ENCODE results near the gene CHPF2.
A peak's percentile ranks its signal among the peaks of the same experiment; 100 is the strongest.

CHPF2 gene

DNA sequence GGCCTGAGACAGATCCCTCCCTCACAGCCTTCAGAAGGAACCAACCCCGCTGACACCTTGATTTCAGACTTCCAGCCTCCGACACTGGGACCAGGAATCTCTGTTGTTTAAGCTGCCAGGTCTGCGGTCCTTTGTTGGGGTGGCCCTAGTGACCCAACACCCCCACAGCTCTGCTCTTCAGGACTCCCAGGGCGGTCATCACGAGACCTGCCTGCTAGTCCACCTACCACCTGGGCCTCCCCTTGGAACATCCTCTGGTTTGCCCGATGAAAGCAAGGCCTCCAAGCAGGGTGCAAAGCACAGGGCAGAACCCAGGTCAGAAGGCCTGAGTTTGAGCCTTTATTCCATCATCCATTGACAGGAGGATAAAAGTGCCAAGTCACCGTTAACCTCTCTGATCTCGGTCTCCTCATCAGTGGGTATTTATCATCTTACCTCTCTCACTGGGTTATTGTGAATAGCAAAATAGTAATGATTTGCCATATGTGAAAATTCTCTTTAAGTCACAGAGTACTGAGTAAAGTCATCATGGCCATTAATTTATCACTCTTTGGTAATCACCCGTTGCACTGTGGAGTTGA lies 33.2 kb downstream of the CHPF2 start:
- Histone ChIP-seq H3K56ac (ENCODE audit: low read length) (peak overlapping the region; percentile 7), H3K18ac (ENCODE audit: low read length) (no peak overlapping the region), H2AK5ac (ENCODE audit: low read length) (no peak overlapping the region), H2BK15ac (replicated peaks; ENCODE audit: low read depth) (no peak overlapping the region), H2BK120ac (ENCODE audit: low read depth, low read length) (no peak overlapping the region), H3K36me3 (ENCODE audit: control insufficient read depth, insufficient read depth, low read length) (no peaks in the 10 kb centered on the region), H4K8ac (ENCODE audit: low read depth, low read length) (no peak overlapping the region), H3K4me2 (ENCODE audit: low read length) (no peak overlapping the region), H3K9ac (ENCODE audit: low read length) (no peak overlapping the region), H3K79me2 (ENCODE audit: control insufficient read depth, insufficient read depth, low read length) (no peaks in the 10 kb centered on the region), H3K4me1 (ENCODE audit: control insufficient read depth, low read depth, low read length) (peaks cover 2% of the 10 kb centered on the region), H3K27me3 (ENCODE audit: insufficient read depth, low read length, poor library complexity) (no peaks in the 10 kb centered on the region), H3K4me3 (ENCODE audit: low read length) (no peak overlapping the region), H3K27ac (ENCODE audit: low read depth, low read length) (no peak overlapping the region), H4K5ac (ENCODE audit: low read length) (no peak overlapping the region), H3K79me1 (ENCODE audit: low read length) (no peaks in the 10 kb centered on the region), H3K4ac (ENCODE audit: low read depth, low read length) (no peak overlapping the region), H2BK5ac (ENCODE audit: low read length) (no peak overlapping the region), H3K23ac (ENCODE audit: low read length) (no peak overlapping the region)
- DNase-seq: no peak
- WGBS (ENCODE audit: extremely low coverage, insufficient coverage, low lambda C conversion rate): no CpG with 5 or more reads among the region's 9 CpGs

GRCh38 chr7:151269511-151269910 lies 37.2 kb downstream of the CHPF2 start:
- no peak for DNase-seq
- Histone ChIP-seq H3K9ac (ENCODE audit: low read length) (no peak overlapping the region), H4K5ac (ENCODE audit: low read length) (no peak overlapping the region), H3K79me2 (ENCODE audit: control insufficient read depth, insufficient read depth, low read length) (no peaks in the 10 kb centered on the region), H3K79me1 (ENCODE audit: low read length) (no peaks in the 10 kb centered on the region), H4K8ac (ENCODE audit: low read depth, low read length) (no peak overlapping the region), H2BK15ac (replicated peaks; ENCODE audit: low read depth) (no peak overlapping the region), H3K23ac (ENCODE audit: low read length) (no peak overlapping the region), H3K4me1 (ENCODE audit: control insufficient read depth, low read depth, low read length) (no peaks in the 10 kb centered on the region), H2BK120ac (ENCODE audit: low read depth, low read length) (no peak overlapping the region), H3K4me3 (ENCODE audit: low read length) (no peak overlapping the region), H3K56ac (ENCODE audit: low read length) (no peak overlapping the region), H3K36me3 (ENCODE audit: control insufficient read depth, insufficient read depth, low read length) (no peaks in the 10 kb centered on the region), H3K27ac (ENCODE audit: low read depth, low read length) (no peak overlapping the region), H2AK5ac (ENCODE audit: low read length) (no peak overlapping the region), H2BK5ac (ENCODE audit: low read length) (no peak overlapping the region), H3K4me2 (ENCODE audit: low read length) (no peak overlapping the region), H3K18ac (ENCODE audit: low read length) (no peak overlapping the region), H3K27me3 (ENCODE audit: insufficient read depth, low read length, poor library complexity) (no peaks in the 10 kb centered on the region), H3K4ac (ENCODE audit: low read depth, low read length) (no peak overlapping the region)
- WGBS (ENCODE audit: extremely low coverage, insufficient coverage, low lambda C conversion rate): no CpG with 5 or more reads among the region's 10 CpGs

DNA sequence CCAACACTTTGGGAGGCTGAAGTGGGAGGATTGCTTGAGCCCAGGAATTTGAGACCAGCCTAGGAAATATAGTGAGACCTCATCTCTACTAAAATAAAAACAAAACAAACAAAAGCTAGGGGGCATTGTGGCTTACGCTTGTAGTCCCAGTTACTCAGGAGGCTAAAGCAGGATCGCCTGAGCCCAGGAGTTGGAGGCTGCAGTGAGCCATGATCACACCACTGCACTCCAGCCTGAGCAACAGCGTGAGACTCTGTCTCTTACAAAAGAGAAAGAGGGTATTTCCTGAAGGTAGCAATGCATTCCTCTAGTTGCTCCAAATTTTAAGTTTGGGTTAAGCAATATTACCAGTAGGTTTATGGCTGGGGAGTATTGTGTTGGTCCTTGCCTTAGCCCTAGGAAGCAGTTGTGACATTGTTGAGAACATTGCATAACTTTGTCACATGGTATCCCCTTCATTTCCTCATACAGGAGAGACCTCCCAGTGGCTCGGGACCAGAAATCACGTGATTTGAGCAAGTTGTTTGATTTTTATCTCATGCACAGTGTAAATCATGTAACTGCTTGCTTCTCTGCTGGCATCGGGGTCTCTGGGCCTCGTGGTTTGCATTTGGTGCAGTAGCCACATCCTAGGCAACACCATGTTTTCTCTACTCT lies 39.5 kb downstream of the CHPF2 start:
- no peaks in the 10 kb centered on the region for H3K79me1 ChIP-seq (ENCODE audit: low read length)
- no peak overlapping the region for H3K4ac ChIP-seq (ENCODE audit: low read depth, low read length)
- H2BK15ac ChIP-seq (replicated peaks; ENCODE audit: low read depth): no peak overlapping the region
- H3K4me2 ChIP-seq (ENCODE audit: low read length): no peak overlapping the region
- no peak overlapping the region for H3K56ac ChIP-seq (ENCODE audit: low read length)
- no peaks in the 10 kb centered on the region for H3K79me2 ChIP-seq (ENCODE audit: control insufficient read depth, insufficient read depth, low read length)
- no peak overlapping the region for H4K8ac ChIP-seq (ENCODE audit: low read depth, low read length)
- no peak overlapping the region for H3K23ac ChIP-seq (ENCODE audit: low read length)
- H2AK5ac ChIP-seq (ENCODE audit: low read length): no peak overlapping the region
- no peak overlapping the region for H3K4me3 ChIP-seq (ENCODE audit: low read length)
- DNase-seq: peak; percentile 17
- H3K4me1 ChIP-seq (ENCODE audit: control insufficient read depth, low read depth, low read length): peaks cover 2% of the 10 kb centered on the region
- no peak overlapping the region for H3K9ac ChIP-seq (ENCODE audit: low read length)
- WGBS (ENCODE audit: extremely low coverage, insufficient coverage, low lambda C conversion rate): no CpG with 5 or more reads among the region's 7 CpGs
- no peak overlapping the region for H2BK5ac ChIP-seq (ENCODE audit: low read length)
- H2BK120ac ChIP-seq (ENCODE audit: low read depth, low read length): no peak overlapping the region
- H3K18ac ChIP-seq (ENCODE audit: low read length): no peak overlapping the region
- no peaks in the 10 kb centered on the region for H3K36me3 ChIP-seq (ENCODE audit: control insufficient read depth, insufficient read depth, low read length)
- no peak overlapping the region for H3K27ac ChIP-seq (ENCODE audit: low read depth, low read length)
- no peak overlapping the region for H4K5ac ChIP-seq (ENCODE audit: low read length)
- no peaks in the 10 kb centered on the region for H3K27me3 ChIP-seq (ENCODE audit: insufficient read depth, low read length, poor library complexity)

DNA sequence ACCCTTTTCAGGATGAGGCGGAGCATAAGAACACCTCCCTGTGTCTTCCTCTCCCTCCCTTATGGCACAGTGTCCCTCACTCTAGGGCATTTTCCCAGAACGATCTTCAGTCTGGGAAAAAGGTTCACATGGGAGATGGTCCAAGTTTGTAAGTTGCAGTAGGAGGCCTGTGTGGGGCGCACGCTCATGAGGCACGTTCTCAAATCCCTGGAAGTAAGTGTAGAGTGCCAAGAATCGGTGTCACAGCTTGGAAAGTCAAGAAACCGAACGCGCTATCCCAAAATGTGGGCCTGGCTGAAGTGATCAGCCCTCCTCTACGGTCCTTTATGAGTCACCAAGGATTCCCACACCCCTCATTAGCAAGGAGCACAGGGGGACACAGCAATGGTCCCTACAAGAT lies 40.1 kb downstream of the CHPF2 start:
- H2BK5ac ChIP-seq (ENCODE audit: low read length): no peak overlapping the region
- H2BK15ac ChIP-seq (replicated peaks; ENCODE audit: low read depth): no peak overlapping the region
- no peak overlapping the region for H3K18ac ChIP-seq (ENCODE audit: low read length)
- H3K79me2 ChIP-seq (ENCODE audit: control insufficient read depth, insufficient read depth, low read length): no peaks in the 10 kb centered on the region
- WGBS (ENCODE audit: extremely low coverage, insufficient coverage, low lambda C conversion rate): no CpG with 5 or more reads among the region's 10 CpGs
- DNase-seq: no peak
- H3K4me2 ChIP-seq (ENCODE audit: low read length): no peak overlapping the region
- H3K4me1 ChIP-seq (ENCODE audit: control insufficient read depth, low read depth, low read length): peaks cover 4% of the 10 kb centered on the region
- no peak overlapping the region for H2BK120ac ChIP-seq (ENCODE audit: low read depth, low read length)
- H3K36me3 ChIP-seq (ENCODE audit: control insufficient read depth, insufficient read depth, low read length): no peaks in the 10 kb centered on the region
- no peaks in the 10 kb centered on the region for H3K79me1 ChIP-seq (ENCODE audit: low read length)
- H4K5ac ChIP-seq (ENCODE audit: low read length): no peak overlapping the region
- no peak overlapping the region for H3K56ac ChIP-seq (ENCODE audit: low read length)
- no peak overlapping the region for H3K4ac ChIP-seq (ENCODE audit: low read depth, low read length)
- no peak overlapping the region for H3K9ac ChIP-seq (ENCODE audit: low read length)
- H2AK5ac ChIP-seq (ENCODE audit: low read length): no peak overlapping the region
- no peaks in the 10 kb centered on the region for H3K27me3 ChIP-seq (ENCODE audit: insufficient read depth, low read length, poor library complexity)
- H3K27ac ChIP-seq (ENCODE audit: low read depth, low read length): no peak overlapping the region
- no peak overlapping the region for H3K4me3 ChIP-seq (ENCODE audit: low read length)
- H4K8ac ChIP-seq (ENCODE audit: low read depth, low read length): no peak overlapping the region
- H3K23ac ChIP-seq (ENCODE audit: low read length): no peak overlapping the region

GRCh38 chr7:151272877-151273276 lies 40.6 kb downstream of the CHPF2 start:
- Histone ChIP-seq H3K4me3 (ENCODE audit: low read length) (no peak overlapping the region), H3K18ac (ENCODE audit: low read length) (no peak overlapping the region), H4K8ac (ENCODE audit: low read depth, low read length) (no peak overlapping the region), H2BK15ac (replicated peaks; ENCODE audit: low read depth) (no peak overlapping the region), H3K27ac (ENCODE audit: low read depth, low read length) (no peak overlapping the region), H4K5ac (ENCODE audit: low read length) (no peak overlapping the region), H3K4me2 (ENCODE audit: low read length) (no peak overlapping the region), H3K4ac (ENCODE audit: low read depth, low read length) (no peak overlapping the region), H3K56ac (ENCODE audit: low read length) (no peak overlapping the region), H3K79me2 (ENCODE audit: control insufficient read depth, insufficient read depth, low read length) (no peaks in the 10 kb centered on the region), H3K4me1 (ENCODE audit: control insufficient read depth, low read depth, low read length) (peaks cover 4% of the 10 kb centered on the region), H2AK5ac (ENCODE audit: low read length) (no peak overlapping the region), H3K9ac (ENCODE audit: low read length) (no peak overlapping the region), H3K79me1 (ENCODE audit: low read length) (no peaks in the 10 kb centered on the region), H3K36me3 (ENCODE audit: control insufficient read depth, insufficient read depth, low read length) (no peaks in the 10 kb centered on the region), H3K23ac (ENCODE audit: low read length) (no peak overlapping the region), H2BK5ac (ENCODE audit: low read length) (no peak overlapping the region), H2BK120ac (ENCODE audit: low read depth, low read length) (no peak overlapping the region), H3K27me3 (ENCODE audit: insufficient read depth, low read length, poor library complexity) (no peaks in the 10 kb centered on the region)
- WGBS (ENCODE audit: extremely low coverage, insufficient coverage, low lambda C conversion rate): no CpG with 5 or more reads among the region's 7 CpGs
- no peak for DNase-seq

All from mesendoderm (in vitro differentiated cells).